GM18868 (cell line): ENCODE measurements around the gene SLC7A8.
"Not testable (repeated sequence)": the region's sequence is repeated elsewhere in the genome, so short reads cannot be mapped to it uniquely, and the experiment has no call there.

Source experiments
- ATAC-seq: cut with Tn5 transposase; IDR thresholded peaks from one replicate; pipeline ENCODE4 v1.9.1; 2021; ENCODE audit warnings: mild to moderate bottlenecking, moderate library complexity; ENCODE audit not compliant: unreplicated experiment

Gene SLC7A8

DNA sequence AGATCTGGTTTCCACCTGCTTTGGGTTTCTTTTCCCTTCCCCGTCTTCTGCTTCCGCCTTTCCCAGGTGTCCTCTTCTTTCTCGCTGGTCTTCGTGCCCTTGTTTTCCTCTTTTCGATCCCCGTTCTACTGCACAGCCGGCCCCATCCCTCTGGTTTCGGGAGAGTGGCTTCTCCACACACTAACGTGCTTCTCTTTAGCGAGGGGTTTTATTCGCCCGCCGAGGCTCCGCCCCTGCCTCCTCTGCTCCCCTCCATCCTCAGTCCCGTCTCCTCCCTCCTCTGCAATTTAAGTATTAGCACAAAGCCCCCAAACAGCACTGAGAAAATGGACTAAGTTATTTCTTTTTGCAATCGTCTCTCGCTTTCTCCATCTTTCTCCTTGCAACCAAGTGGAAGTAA, at the start of gene SLC7A8:
SLC7A8 (minus strand) TSS at position 182 of the 400 bp plus-strand sequence. CDS start 746 bp downstream, outside the sequence.
- no peak for ATAC-seq

DNA sequence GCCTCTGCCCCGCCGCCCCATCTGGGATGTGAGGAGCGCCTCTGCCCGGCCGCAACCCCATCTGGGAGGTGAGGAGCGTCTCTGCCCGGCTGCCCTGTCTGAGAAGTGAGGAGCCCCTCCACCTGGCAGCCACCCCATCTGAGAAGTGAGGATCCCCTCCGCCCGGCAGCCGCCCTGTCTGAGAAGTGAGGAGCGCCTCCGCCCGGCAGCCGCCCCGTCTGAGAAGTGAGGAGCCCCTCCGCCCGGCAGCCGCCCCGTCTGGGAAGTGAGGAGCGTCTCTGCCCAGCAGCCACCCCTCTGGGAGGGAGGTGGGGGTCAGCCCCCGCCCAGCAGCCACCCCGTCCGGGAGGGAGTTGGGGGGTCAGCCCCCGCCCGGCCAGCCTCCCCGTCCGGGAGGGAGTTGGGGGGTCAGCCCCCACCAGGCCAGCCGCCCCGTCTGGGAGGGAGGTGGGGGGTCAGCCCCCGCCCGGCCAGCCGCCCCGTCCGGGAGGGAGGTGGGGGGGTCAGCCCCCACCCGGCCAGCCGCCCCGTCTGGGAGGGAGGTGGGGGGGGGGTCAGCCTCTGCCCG, 48.9 kb upstream of the SLC7A8 start:
- ATAC-seq, result not testable (repeated sequence)

DNA sequence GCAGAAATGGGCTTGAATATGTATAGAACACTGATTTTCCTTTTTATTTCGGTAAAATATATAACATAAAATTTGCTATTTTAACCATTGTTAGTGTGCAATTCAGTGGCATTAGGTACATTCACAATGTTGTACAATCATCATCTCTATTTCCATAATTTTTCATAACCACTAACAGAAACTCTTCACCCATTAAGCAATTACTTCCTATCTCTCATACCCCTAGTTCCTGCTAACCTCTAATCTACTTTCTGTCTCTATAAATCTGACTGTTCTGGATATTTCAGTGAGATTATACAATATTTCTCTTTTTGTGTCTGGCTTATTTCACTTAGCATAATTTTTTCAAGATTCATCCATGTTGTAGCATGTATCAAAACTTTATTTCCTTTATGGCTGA, 45.4 kb upstream of the SLC7A8 start:
- ATAC-seq, result no peak

DNA sequence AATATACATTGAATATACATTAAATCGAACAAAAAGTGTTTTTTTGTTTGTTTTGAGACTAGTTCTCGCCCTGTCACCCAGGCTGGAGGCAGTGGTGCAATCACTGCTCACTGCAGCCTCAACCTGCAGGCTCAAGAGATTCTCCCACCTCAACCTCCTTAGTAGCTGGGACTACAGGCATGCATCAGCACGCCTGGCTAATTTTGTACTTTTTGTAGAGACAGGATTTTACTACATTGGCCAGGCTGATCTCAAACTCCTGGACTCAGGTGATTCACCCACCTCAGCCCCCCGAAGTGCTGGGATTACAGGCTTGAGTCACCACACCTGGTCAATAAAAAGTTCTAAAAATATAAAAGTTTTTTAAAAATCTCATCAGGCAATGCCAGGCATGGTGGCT, 44.1 kb upstream of the SLC7A8 start:
- no peak for ATAC-seq

DNA sequence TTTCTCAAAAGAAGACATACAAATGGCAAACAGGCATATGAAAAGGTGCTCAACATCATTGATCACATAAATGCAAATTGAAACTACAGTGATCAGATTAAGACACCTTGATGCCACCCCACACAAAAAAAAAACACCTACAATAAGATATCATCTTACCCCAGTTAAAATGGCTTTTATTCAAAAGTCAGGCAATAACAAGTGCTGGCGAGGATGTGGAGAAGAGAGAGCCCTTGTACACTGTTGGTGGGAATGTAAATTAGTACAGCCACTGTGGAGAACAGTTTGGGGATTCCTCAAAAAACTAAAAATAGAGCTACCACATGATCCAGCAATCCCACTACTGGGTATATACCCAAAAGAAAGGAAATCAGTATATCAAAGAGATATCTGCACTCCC, 41.5 kb upstream of the SLC7A8 start:
- ATAC-seq, result not testable (repeated sequence)

DNA sequence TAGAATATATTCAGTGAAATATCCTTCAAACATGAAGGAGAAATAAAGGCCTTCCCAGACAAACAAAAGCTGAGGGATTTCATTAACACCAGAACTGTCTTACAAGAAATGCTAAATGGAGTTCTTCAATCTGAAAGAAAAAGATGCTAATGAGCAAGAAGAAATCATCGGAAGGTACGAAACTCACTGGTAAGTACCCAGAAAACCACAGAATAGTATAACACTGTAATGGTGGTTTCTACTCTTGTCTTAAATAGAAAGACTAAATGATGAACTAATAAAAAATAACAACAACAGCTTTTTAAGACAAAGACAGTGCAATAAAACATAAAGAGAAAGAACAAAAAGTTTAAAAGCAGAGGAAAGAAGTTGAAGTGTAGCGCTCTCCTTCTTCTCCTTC, 35.6 kb upstream of the SLC7A8 start:
- no peak for ATAC-seq

DNA sequence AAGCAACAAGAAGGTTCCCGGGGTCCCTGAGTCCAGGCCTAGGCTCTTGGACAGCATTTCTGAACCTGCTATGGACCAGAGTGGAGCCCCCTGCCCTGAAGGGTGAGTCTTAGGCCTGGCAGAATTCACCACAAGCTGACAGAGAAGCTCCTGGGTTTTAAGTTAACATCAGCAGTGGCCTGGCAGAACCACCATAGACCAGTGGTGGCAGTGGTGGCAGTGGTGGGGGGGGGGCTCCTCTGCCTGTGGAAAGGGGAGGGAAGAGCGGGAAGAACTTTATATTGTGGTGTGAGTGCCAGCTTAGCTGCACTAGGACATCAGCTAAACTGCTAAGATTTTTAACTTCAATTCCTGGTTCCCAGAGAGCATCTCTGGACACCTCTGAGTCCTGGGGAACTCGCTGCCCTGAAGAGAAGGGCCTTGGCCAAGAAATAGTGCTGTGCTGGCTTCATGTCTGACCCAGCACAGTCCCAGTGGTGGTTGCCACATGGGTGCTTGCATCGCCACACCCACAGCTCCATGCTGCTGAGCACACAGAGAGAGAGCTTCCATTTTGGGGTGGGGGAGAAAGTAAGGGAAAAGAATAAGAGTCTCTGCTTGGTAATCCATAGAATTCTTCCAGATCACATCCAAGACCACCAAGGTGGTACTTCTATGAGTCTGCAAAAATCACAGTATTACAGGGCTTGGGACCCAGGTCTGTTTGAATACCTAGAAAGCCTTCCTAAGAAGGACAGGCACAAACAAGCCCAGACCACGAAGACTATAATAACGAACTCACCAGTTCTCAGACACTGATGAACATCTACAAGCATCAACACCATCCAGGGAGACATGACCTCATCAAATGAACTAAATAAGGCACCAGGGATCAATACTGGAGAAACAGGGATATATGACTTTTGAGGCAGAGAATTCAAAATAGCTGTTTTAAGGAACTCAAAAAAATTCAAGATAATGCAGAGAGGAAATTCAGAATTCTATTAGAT, 33.9 kb upstream of the SLC7A8 start:
- no peak for ATAC-seq

DNA sequence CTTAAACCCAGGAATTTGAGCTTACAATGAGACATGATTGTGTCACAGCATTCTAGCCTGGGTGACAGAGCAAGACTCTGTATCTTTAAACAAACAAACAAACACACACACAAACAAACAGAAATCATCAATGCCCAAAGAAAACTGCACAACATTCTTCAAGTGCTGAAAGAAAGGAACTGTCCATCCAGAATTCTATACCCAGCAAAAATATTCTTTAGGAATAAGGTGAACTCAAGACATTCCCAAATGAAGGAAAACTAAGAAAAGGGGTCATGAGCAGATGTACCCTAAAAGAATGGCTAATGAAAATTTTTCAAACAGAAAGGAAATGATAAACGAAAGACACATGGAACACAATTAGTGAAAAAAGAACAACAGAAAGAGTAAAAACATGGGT, 32.0 kb upstream of the SLC7A8 start:
- no peak for ATAC-seq

DNA sequence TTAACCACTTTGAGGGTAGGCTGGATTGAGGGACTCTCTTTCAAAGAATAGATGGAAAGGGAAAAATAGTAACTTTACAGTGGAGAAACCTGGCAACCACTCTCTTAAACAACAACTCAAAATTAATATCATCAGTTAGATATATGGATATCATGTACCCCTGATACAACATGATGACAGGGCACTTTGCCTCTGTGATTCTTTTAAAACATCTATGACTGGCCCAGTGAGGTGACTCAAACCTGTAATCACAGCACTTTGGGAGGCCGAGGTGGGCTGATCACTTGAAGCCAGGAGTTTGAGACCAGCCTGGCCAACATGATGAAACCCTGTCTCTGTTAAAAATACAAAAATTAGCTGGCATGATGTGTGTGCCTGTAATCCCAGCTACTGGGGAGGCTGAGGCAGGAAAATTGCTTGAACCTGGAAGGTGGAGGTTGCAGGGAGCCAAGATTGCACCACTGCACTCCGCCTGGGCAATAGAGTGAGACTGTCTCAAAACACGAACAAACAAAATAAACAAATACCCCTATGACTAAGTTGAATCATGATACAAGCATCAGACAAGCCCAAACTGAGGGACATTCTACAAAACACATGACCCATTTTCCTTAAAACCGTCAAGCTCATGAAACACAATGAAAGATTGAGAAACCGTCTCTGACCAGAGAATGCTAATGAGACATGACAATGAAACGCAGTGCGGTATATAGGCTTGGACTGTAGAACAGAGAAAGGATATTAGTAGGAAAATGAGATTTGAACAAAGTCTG, 26.4 kb upstream of the SLC7A8 start:
- no peak for ATAC-seq

DNA sequence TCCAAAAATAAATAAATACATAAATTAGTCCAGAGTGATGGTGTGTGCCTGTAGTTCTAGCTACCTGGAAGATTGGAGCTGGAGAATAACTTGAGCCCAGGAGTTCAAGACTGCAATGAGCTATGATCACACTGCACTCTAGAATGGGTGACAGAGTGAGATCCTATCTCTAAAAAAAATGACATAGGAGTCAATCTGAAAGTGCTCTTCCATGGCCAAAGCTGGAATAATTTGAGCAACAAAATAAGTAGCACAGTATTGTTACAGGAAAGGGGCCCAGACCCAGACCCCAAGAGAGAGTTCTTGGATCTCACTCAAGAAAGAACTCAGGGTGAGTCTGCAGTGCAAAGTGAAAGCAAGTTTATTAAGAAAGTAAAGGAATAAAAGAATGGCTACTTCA, 24.9 kb upstream of the SLC7A8 start:
- ATAC-seq, result no peak

DNA sequence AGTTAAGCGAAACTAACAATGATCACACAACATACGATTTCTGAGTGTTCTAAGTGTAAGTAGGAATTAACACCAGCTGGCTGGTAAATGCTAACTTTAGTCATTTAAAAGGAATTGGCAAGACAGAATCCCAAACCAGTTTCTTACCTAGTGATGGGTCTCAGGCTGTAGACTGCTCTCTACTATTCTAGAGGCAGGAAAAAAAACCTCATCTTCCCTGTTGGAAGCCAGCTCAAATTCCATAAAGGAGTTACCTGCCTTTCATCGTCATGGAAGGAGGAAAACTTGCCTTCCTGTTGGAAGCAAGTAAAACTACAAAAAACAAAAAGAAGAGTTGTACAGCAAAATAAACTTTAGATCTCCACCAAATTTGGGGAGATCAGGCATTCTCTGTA, 23.7 kb upstream of the SLC7A8 start:
- no peak for ATAC-seq

DNA sequence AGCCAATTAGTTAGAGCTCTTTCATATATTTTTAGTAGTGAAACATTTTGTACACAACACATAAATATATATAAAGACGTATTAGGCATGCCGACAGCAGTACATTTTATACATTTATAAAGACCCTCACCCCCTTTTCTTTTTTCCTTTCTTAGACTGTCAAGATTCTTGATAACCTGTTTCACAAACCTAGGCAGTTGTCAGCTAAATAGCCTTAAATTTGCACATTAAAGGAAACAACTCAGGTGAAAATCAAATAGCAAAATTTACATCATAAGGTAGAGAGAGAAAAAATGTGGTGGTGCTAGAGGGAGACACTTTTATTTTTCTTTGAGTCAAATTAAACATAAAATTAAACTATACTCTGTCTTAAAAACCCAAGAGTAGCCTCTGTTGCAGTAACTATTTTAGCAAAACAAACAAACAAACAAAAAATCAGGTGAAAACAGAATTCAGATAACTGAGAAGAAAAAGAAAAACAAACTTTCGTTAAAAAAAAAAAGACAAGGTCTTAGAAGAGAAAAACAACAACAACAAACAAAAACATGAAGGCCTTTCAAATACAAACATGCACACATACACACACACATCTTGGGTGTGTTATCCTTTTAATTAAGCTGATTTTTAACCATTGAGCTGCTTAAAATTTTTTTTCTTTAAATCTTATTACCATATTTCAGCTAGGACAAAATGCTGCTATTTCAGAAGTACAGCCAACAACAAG, 23.1 kb upstream of the SLC7A8 start:
- ATAC-seq, result no peak

DNA sequence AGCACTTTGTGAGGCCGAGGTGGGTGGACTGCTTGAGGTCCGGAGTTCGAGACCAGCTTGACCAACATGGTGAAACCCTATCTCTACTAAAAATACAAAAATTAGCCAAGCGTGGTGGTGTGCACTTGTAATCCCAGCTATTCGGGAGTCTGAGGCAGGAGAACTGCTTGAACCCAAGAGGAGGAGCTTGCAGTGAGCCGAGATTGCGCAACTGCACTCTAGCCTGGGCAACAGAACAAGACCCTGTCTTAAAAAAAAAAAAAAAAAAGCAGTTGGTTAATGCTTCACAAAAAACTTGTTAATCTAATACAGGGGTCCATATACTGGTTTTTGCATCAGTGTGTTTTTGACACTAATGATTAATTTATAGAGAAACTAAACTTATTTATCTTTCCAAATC, 18.5 kb upstream of the SLC7A8 start:
- no peak for ATAC-seq

DNA sequence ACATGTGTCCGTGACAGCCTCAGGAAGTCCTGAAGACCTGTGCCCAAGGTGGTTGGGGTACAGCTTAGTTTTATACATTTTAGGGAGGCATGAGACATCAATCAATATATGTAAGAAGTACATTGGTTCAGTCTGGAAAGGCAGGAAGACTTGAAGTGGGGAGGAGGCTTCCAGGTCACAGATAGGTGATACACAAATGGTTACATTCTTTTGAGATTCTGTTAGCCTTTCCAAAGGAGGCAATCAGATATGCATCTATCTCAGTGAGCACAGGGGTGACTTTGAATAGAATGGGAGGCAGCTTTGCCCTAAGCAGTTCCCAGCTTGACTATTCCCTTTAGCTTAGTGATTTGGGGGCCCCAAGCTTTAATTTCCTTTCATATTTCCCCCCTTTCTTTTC, 15.7 kb upstream of the SLC7A8 start:
- not testable (repeated sequence) for ATAC-seq

DNA sequence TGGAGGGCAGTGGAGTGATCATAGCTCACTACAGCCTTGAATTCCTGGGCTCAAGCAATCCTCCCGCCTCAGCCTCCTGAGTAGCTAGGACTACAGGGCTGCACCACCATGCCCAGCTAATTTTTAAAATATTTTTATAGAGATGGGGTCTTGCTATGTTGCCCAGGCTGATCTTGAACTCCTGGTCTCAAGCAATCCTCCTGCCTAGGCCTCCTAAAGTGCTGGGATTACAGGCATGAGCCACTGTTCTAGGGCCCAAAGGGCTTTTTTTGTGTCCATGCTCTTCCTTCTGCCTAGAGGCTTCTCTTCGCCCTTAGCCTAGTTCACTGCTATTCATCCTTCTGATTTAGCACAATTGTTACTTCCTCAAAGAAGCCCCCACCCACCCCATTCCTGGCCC, 13.0 kb upstream of the SLC7A8 start:
- ATAC-seq, result not testable (repeated sequence)

DNA sequence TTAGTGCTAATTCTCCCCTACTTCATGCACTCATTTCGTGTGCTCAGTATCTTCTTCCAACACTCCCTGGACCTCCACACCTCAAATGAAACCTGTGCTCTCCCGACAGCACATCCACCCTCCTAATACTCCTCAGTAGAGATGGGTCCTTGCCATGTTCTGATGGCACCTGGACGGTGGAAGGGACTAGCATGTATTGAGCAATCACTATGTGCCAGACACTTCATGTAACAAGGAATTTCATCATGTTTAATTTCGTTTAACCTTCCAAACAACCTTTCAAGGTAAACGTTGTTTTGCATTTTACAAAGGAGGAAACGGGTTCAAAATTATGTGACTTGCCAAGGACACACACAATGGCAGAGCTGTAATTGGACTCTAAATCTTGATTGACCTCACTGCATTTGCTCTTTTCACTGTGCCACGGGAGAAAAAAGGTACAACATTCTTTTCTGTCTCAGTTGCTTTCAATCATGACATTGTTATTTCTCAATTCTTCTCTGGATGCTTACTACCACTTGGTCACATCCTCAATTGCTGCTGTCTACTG, 12.2 kb upstream of the SLC7A8 start:
- no peak for ATAC-seq

DNA sequence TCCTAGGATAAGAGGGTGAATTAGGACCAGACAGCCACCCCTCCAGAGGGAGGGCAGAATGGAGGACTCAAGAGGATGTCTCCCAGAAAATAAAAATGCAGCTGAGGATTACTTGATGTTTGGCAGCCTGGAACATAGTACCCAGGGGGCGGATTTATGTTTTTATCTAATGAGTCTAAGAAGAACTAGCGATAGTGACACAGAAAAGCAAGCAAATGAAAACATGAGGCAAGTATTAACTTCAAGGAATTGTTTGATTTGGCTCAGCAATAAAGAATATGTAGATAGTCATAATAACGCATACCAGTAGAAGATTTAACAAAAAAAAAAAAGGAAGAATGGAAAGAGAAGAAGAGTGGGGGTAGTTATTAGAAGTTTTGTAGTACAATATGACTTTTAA, 10.0 kb upstream of the SLC7A8 start:
- ATAC-seq, result no peak

DNA sequence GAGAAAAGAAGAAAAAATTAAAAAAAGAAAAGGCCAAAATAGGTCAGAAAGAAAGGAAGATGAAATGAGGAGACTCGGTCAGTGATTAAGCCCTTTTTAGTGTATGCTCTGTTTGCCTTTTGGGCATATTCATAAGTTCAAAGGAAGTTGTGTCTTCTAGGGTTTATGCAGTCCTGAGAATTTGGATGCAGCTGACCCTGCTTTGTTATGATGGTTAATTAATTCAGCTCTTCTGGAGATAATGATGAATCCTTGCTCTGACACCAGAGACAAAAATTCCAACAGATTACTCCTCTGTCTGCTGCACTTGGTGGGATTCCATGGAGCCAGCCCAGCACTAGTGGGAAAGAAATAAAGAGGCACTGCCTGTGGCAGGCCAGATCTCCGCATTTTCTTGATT, 4.5 kb upstream of the SLC7A8 start:
- ATAC-seq, result no peak

DNA sequence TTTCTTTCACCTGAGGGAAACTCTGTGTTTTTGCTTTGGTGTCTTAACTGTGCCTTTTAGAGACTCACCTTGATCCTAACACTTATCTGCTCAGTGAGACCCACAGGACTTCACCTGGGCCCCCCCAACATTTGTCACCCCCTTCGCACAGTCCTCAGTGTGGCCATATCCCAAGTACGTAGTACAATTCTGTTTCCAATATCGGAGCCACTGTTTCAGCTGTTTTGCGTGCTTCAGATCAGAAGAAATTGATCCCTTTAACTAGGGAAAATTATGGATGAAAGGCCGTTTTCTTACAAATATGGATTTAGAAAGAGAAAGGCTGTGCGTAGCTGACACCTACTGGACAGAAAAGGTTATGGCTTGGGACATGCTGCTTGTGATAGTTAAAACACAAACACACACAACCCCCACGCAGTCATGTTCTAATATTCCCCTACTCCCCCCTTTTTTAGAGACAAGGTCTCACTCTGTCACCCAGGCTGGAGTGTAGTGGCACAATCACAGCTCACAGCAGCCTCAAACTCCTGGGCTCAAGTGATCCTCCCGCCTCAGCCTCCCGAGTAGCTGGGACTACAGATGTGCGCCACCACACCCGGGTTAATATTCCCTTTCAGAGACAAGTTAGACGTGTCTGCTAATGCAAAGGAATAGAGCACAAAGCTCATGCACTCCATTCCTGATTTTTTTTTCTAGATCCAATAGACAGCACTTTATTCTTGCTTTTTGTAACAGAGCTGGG, 3.6 kb upstream of the SLC7A8 start:
- no peak for ATAC-seq

DNA sequence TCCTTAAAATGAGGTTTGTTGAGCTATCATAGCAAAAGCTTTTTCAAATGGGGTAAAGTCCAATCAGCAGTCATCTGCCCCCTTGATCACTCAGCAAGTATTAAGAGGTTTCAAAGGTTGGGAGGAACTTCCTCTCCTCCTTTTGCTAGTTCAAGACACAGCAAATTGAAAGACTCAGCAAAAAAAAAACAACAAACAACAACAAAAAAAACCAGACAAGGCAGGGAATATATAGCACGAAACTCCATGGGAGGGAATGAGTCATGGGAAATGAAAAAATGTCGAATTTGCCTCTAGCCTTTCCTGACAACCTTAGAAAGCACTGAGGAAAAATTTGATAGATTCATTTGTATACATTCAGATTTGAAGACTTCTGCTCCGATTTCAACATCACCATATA, 1.6 kb upstream of the SLC7A8 start:
- ATAC-seq, result no peak
